Bone marrow (tissue), 2 donors: ENCODE measurements around the gene SMARCD3.

ENCODE experiments used
- DNase-seq, 2 donors: peaks; one replicate each; lab custom pipeline; 2025; lab: John Stamatoyannopoulos, UW

Gene SMARCD3

GRCh38 chr7:151248346-151249033 lies at the start of gene SMARCD3:
Gene SMARCD3, minus strand, starts transcription at chr7:151248694. Its CDS starts 132 bp downstream, at chr7:151248562.
- no peak for DNase-seq

- DNase-seq: no peak
These were observed 47.9 kb upstream of the SMARCD3 start for GRCh38 chr7:151296202-151296992.

DNA sequence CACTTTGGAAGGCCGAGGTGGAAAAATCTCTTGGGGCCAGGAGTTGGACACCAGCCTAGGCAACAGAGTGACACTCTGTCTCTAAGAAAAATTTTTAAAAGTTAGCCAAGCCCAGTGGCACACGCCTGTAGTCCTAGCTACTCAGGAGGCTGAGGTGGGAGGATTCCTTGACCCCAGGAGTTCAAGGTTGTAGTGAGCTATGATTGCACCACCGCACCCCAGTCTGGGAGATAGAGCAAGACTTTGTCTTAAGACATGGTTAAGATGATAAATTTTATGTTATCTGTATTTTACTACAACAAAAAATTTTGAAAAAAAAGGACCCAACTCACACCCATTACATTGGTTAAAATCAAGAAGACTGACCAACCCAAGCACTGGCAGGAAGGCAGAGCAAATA lies 44.4 kb upstream of the SMARCD3 start:
- no peak for DNase-seq

- no peak for DNase-seq
These were observed 42.7 kb upstream of the SMARCD3 start for GRCh38 chr7:151291206-151291605.

DNA sequence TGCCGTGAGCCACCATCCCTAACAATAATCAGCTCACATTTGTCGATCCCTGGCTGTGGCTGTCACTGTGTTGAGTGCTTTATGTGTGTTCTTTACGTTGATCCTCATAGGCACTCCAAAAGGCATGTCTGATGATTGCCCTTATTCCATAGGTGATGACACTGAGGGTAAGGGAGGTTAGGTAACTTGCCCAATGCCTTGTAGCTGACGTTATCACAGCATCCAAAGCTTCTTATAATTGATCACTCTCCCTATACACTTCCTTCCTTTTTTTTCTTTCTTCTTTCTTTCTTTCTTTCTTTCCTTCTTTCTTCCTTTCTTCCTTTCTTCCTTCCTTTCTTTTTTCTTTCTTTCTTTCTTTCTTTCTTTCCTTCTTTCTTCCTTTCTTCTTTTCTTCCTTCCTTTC lies 41.9 kb upstream of the SMARCD3 start:
- DNase-seq: no peak

DNA sequence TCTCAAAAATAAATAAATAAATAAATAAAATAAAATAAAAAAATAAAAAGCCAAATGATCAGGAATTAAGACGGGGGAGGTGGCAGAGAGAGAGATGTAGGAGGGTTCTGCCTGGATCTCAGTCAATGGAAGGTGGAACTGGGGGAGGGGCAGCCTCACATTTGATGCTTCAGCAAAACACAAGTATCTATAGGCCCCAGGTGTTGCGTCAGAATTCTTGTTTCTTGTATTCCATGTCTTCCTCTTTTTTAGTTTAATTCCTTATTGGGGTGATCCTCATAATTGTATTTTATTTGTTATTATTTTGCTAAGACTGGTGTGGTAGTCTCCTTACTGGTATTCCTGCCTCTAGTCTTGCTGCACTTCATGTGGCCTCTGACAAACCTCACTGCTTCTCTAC lies 41.4 kb upstream of the SMARCD3 start:
- no peak for DNase-seq

DNA sequence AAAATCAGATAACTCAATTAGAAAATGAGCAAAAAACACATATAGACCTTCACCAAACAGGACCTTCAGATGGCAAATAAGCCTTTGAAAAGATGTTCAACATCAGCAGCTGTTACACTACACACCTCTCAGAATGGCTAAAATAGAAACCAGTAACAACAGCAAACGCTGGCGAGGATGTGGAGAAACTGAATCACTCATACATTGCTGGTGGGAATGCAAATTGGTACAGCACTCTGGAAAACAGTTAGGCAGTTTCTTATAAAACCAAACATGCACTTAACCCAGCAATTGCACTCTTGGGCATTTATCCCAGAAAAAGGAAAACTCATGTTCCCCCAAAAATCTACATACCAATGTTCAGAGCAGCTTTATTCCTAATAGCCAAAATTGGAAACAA lies 37.7 kb upstream of the SMARCD3 start:
- DNase-seq: no peak

GRCh38 chr7:151283302-151283701 lies 34.8 kb upstream of the SMARCD3 start:
- DNase-seq: no peak

DNA sequence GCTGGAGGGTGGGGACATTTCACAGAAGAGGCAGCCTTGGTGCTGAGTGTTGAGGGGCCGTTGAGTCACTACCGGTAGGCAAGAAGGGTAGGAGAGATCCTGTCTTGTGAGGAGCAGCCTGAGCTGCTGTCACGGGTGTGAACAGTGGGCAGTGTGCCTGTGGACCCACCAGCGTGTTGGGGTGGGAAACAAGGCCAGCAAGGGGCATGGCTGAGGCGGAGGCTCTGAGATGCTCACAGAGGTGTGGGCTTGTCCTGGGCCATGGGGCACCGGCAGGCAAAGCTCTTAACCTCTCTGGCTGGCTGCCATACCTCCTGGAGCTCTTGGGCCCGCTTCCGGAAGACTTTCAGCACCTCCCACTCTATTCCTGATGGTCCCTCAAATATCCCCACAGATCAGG lies 33.6 kb upstream of the SMARCD3 start:
- DNase-seq: no peak

DNA sequence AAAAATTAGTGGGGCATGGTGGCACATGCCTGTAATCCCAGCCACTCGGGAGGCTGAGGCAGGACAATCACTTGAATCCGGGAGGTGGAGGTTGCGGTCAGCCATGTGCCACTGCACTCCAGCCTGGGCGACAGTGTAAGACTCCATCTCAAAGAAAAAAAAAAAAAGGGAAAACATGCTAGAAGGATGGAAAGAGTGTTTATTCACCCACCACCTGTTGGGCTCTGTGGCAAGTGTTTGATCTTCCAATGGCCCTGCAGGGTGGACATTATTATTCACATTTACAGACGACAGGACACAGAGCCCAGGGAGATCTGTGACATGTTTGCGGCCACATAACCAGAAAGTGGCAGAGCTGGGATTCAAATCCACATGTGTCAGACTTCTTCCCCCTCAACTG lies 33.2 kb upstream of the SMARCD3 start:
- no peak for DNase-seq

GRCh38 chr7:151280388-151281019 lies 32.0 kb upstream of the SMARCD3 start:
- no peak for DNase-seq

DNA sequence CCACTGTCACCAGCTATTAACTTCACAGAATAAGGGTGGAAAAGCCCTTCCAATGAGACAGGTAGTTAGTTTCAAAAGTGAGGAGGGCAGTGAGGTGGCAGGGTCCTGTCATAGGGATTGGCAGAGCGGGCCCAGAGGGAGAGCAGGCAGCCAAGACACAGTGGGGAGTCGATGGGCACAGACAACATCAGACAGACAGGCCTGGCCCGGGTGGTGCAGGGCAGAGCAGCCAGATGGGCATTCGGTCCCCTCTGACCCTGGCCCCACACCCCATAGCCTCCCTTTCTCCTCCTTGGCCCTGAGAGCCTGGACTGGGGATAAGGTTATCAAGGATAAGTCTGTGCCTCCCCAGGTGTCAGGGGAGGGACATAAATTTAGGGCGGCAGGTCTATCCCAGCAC lies 31.4 kb upstream of the SMARCD3 start:
- no peak for DNase-seq

DNA sequence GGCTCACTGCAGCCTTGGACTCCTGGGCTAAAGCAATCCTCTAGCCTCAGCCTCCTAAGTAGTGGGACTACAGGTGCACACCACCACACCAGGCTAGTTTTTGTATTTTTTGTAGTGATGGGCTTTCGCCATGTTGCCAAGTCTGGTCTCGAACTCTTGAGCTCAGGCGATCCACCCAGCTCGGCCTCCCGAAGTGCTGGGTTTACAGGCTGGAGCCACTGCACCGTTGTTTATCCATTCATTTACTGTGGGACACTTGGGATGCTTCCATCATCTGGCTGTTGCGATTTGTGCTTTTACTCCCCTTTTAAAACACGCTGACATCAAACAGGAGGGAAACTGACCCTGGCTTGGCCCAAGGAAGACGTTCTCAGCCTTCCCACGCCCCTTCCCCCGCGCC lies 30.5 kb upstream of the SMARCD3 start:
- no peak for DNase-seq

- no peak for DNase-seq
These were observed 29.1 kb upstream of the SMARCD3 start for GRCh38 chr7:151277631-151278030.

GRCh38 chr7:151276666-151277590 lies 28.4 kb upstream of the SMARCD3 start:
- no peak for DNase-seq

GRCh38 chr7:151275813-151276577 lies 27.5 kb upstream of the SMARCD3 start:
- no peak for DNase-seq

DNA sequence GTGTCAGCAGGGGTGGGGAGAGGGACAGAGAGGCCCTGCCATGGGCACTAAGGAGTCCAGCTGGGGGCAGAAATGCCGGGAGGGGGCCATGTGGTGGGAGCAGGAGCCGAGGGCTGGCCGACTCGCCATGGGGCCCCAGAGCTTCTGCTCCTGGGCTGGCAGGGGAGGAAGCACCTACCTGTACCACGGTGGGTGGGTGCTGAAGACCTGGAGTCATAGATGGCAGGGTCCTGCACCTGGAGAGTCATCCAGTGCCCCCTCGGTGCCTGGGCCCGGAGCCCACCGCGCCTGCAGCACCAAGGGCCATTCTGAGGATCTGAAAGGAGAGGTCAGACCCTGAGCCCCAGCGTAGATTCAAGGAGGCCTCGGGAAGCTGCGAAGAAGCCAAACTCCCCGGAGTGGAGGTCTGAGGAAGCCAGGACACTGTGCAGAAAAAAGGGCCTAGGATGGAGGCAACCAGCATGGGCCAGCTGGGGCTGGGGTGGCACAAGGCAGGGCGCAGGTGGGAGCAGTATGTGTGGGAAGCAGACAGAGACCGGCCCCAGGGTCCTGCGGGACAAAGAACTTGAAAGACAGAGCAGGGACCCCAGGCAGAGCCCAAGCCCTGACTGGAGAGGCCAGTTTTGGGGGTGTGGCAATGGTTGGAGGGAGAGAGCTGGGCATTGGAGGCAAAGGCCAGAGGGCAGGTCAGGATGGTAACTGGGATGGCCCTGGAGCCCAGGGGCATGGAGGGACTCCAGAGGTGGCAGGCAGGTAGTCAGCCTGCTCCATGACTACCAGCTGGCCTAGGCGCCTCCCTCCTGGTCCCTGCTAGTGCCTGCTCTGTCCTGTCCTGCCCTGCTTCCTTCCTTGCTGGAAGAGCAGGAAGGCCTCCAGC lies 26.7 kb upstream of the SMARCD3 start:
- no peak for DNase-seq

- no peak for DNase-seq
These were observed 25.9 kb upstream of the SMARCD3 start for GRCh38 chr7:151274396-151274795.

GRCh38 chr7:151273651-151274390 lies 25.3 kb upstream of the SMARCD3 start:
- no peak for DNase-seq

DNA sequence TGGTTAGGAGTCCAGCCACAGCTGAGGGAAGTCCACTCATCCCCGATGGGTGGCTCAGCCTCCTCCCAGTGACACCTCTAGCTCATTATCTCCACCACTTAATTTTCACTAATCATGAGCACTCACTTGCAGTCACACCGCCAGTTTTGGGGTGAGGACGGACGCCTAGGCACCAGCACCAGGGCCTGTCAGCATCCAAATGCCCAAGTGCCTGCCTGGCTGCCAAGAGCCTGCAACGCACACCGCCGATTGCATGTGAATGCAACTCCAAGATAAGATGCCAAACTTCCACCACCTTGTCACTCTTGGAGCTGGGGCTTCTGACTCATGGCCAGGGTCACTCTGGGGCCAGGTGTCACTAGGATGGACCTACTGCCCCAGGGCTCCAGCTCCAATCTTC lies 24.4 kb upstream of the SMARCD3 start:
- DNase-seq: no peak
